ENCODE data around the gene GAD1. TPM values are rescaled to one million over a fixed set of nuclear protein-coding genes. Genes with fewer than 3 reads are reported as not detected.
A peak's percentile ranks its signal among the peaks of the same experiment; 100 is the strongest.

Gene GAD1
- total and polyA plus RNA-seq, 11 donors, result 0.04 to 0.51 (median 0.35) TPM; not detected in 7

- peaks cover 55 to 96% (median 80%) of the 10 kb centered on the region in 9 donors for H3K27me3 ChIP-seq
- peak overlapping the region; percentile 0 to 55 (median 44) for H3K4me3 ChIP-seq
- intact Hi-C loops (cut with DNase I), result no loop called here
- H3K27ac ChIP-seq, result no peak overlapping the region
- WGBS, 4 donors, result 4 to 8% (median 7%) methylated on average over 38 to 43 of the region's 43 CpGs
- peak in 3 of 4 donors; percentile 27 to 64 (median 51) for ATAC-seq
- no peak for TF ChIP-seq POLR2A (IDR thresholded peaks at IDR 0.05)
- peak in 6 of 12 donors; percentile 10 to 44 (median 26) for TF ChIP-seq CTCF (IDR thresholded peaks at IDR 0.05)
- peaks cover 14 to 62% (median 50%) of the 10 kb centered on the region in 12 donors for H3K4me1 ChIP-seq
- H3K36me3 ChIP-seq, result no peaks in the 10 kb centered on the region
- no peaks in the 10 kb centered on the region for H3K9me3 ChIP-seq
- no peak for DNase-seq
Measured at GRCh38 chr2:170822290-170823087, 5.8 kb downstream of the GAD1 start.

GRCh38 chr2:170823088-170823897 lies 6.6 kb downstream of the GAD1 start:
- Histone ChIP-seq H3K4me1 (peaks cover 9 to 54% (median 43%) of the 10 kb centered on the region in 12 donors), H3K9me3 (no peaks in the 10 kb centered on the region), H3K27ac (peak overlapping the region in 1 of 12 donors; percentile 12), H3K4me3 (peak overlapping the region; percentile 0 to 55 (median 44)), H3K36me3 (no peaks in the 10 kb centered on the region), H3K27me3 (peaks cover 47 to 90% (median 72%) of the 10 kb centered on the region in 9 donors)
- TF ChIP-seq POLR2A (IDR thresholded peaks at IDR 0.05) (no peak), CTCF (IDR thresholded peaks at IDR 0.05) (no peak)
- intact Hi-C loops (cut with DNase I), result no loop called here
- ATAC-seq (peak in 3 of 4 donors; percentile 44 to 60 (median 48)), DNase-seq (peak in 1 of 5 donors; percentile 64)
- WGBS, 4 donors, result 2 to 9% (median 4%) methylated on average over 25 to 61 of the region's 61 CpGs

GRCh38 chr2:170823898-170824215 lies 7.2 kb downstream of the GAD1 start:
- H3K4me3 ChIP-seq, result peak overlapping the region in 8 of 12 donors; percentile 0 to 55 (median 50)
- ATAC-seq, result no peak
- intact Hi-C loops (cut with DNase I), result no loop called here
- 15 to 30% (median 25%) methylated on average over 10 to 11 of the region's 11 CpGs for WGBS, 4 donors
- H3K4me1 ChIP-seq, result peaks cover 9 to 48% (median 38%) of the 10 kb centered on the region in 12 donors
- no peaks in the 10 kb centered on the region for H3K36me3 ChIP-seq
- no peak overlapping the region for H3K27ac ChIP-seq
- no peaks in the 10 kb centered on the region for H3K9me3 ChIP-seq
- peaks cover 41 to 84% (median 69%) of the 10 kb centered on the region in 9 donors for H3K27me3 ChIP-seq
- TF ChIP-seq CTCF (IDR thresholded peaks at IDR 0.05) (no peak), POLR2A (IDR thresholded peaks at IDR 0.05) (no peak)
- no peak for DNase-seq

GRCh38 chr2:170824526-170825015 lies 7.9 kb downstream of the GAD1 start:
- H3K9me3 ChIP-seq, result no peaks in the 10 kb centered on the region
- peaks cover 34 to 81% (median 62%) of the 10 kb centered on the region in 9 donors for H3K27me3 ChIP-seq
- 21 to 49% (median 30%) methylated on average over 2 of the region's 2 CpGs for WGBS, 4 donors
- H3K36me3 ChIP-seq, result no peaks in the 10 kb centered on the region
- peaks cover 9 to 44% (median 38%) of the 10 kb centered on the region in 12 donors for H3K4me1 ChIP-seq
- peak in 1 of 4 donors; percentile 11 for ATAC-seq
- intact Hi-C loops (cut with DNase I), result no loop called here
- no peak overlapping the region for H3K4me3 ChIP-seq
- H3K27ac ChIP-seq, result no peak overlapping the region
- TF ChIP-seq POLR2A (IDR thresholded peaks at IDR 0.05), result no peak
- no peak for TF ChIP-seq CTCF (IDR thresholded peaks at IDR 0.05)
- no peak for DNase-seq
